Loucy (cell line): ENCODE results near the gene ZNF385D.

Experiments
- EZH2phosphoT487 ChIP-seq: fragments of 200-600 bp; IDR thresholded peaks from 2 replicates; pipeline ENCODE4 v1.6.1; 2018; ENCODE audit warnings: antibody characterized with exemption, mild to moderate bottlenecking, moderate library complexity, borderline replicate concordance
- TF ChIP-seq, protein P1 (sequence below): fragments of 200-600 bp; sonication (generic); conservative IDR thresholded peaks from 2 replicates; pipeline ENCODE4 v1.5.1; 2014; ENCODE audit warnings: mild to moderate bottlenecking, antibody characterized with exemption, low read length

- TF ChIP-seq, protein P1, sequence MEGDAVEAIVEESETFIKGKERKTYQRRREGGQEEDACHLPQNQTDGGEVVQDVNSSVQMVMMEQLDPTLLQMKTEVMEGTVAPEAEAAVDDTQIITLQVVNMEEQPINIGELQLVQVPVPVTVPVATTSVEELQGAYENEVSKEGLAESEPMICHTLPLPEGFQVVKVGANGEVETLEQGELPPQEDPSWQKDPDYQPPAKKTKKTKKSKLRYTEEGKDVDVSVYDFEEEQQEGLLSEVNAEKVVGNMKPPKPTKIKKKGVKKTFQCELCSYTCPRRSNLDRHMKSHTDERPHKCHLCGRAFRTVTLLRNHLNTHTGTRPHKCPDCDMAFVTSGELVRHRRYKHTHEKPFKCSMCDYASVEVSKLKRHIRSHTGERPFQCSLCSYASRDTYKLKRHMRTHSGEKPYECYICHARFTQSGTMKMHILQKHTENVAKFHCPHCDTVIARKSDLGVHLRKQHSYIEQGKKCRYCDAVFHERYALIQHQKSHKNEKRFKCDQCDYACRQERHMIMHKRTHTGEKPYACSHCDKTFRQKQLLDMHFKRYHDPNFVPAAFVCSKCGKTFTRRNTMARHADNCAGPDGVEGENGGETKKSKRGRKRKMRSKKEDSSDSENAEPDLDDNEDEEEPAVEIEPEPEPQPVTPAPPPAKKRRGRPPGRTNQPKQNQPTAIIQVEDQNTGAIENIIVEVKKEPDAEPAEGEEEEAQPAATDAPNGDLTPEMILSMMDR = no peak
- no peak for TF ChIP-seq EZH2phosphoT487
Measured at GRCh38 chr3:21409401-21409800, 341.6 kb downstream of the ZNF385D start.
